ENCODE results near the gene PXDN.

Gene PXDN

GRCh38 chr2:1660656-1661640 lies 83.4 kb downstream of the PXDN start:
- no peak for DNase-seq

GRCh38 chr2:1659951-1660565 lies 84.3 kb downstream of the PXDN start:
- DNase-seq: no peak

- DNase-seq: no peak
These were observed 85.7 kb downstream of the PXDN start for GRCh38 chr2:1658394-1659151.

GRCh38 chr2:1656961-1657841 lies 87.1 kb downstream of the PXDN start:
- DNase-seq: no peak

GRCh38 chr2:1656326-1656960 lies 87.9 kb downstream of the PXDN start:
- no peak for DNase-seq

GRCh38 chr2:1655461-1655860 lies 88.9 kb downstream of the PXDN start:
- DNase-seq: no peak

GRCh38 chr2:1654696-1655374 lies 89.5 kb downstream of the PXDN start:
- no peak for DNase-seq

- DNase-seq: no peak
These were observed 90.2 kb downstream of the PXDN start for GRCh38 chr2:1653956-1654695.

GRCh38 chr2:1652034-1652790 lies 92.1 kb downstream of the PXDN start:
- DNase-seq: no peak

GRCh38 chr2:1651121-1652033 lies 92.9 kb downstream of the PXDN start:
- DNase-seq: no peak

GRCh38 chr2:1650085-1650872 lies 94.0 kb downstream of the PXDN start:
- no peak for DNase-seq

GRCh38 chr2:1649103-1650084 lies 94.9 kb downstream of the PXDN start:
- no peak for DNase-seq

GRCh38 chr2:1648241-1649102 lies 95.8 kb downstream of the PXDN start:
- no peak for DNase-seq

- no peak for DNase-seq
These were observed 96.7 kb downstream of the PXDN start for GRCh38 chr2:1647417-1648240.
